NK-92 (cell line): ENCODE measurements around the gene GTF3A.

ENCODE experiments used
- DNase-seq: peaks from one replicate; lab custom pipeline; 2025; ENCODE audit not compliant: unreplicated experiment; lab: John Stamatoyannopoulos, UW

GTF3A gene

GRCh38 chr13:27404680-27405079, 19.7 kb upstream of the GTF3A start:
- no peak for DNase-seq

- DNase-seq: no peak
Observed at GRCh38 chr13:27405546-27406134, 18.8 kb upstream of the GTF3A start.

GRCh38 chr13:27406178-27406939, 18.1 kb upstream of the GTF3A start:
- DNase-seq: no peak

GRCh38 chr13:27408074-27408473, 16.3 kb upstream of the GTF3A start:
- no peak for DNase-seq

- no peak for DNase-seq
Observed at GRCh38 chr13:27409013-27409412, 15.4 kb upstream of the GTF3A start.

- no peak for DNase-seq
Observed at GRCh38 chr13:27411341-27411740, 13.1 kb upstream of the GTF3A start.

GRCh38 chr13:27415116-27415515, 9.3 kb upstream of the GTF3A start:
- no peak for DNase-seq

GRCh38 chr13:27419328-27419727, 5.1 kb upstream of the GTF3A start:
- no peak for DNase-seq

GRCh38 chr13:27421101-27421871, 3.1 kb upstream of the GTF3A start:
- DNase-seq: no peak

- DNase-seq: no peak
Observed at GRCh38 chr13:27423333-27423732, 1.1 kb upstream of the GTF3A start.

GRCh38 chr13:27425158-27425917, 919 bp downstream of the GTF3A start:
- no peak for DNase-seq

- no peak for DNase-seq
Observed at GRCh38 chr13:27425918-27426630, 1.7 kb downstream of the GTF3A start.

GRCh38 chr13:27427641-27428040, 3.2 kb downstream of the GTF3A start:
- no peak for DNase-seq

GRCh38 chr13:27428160-27428559, 3.7 kb downstream of the GTF3A start:
- DNase-seq: no peak

GRCh38 chr13:27432180-27432579, 7.8 kb downstream of the GTF3A start:
- no peak for DNase-seq

- DNase-seq: no peak
Observed at GRCh38 chr13:27432611-27433210, 8.3 kb downstream of the GTF3A start.

GRCh38 chr13:27437126-27437525, 12.7 kb downstream of the GTF3A start:
- no peak for DNase-seq

- DNase-seq: no peak
Observed at GRCh38 chr13:27440408-27440807, 16.0 kb downstream of the GTF3A start.

GRCh38 chr13:27442071-27442647, 17.7 kb downstream of the GTF3A start:
- no peak for DNase-seq

GRCh38 chr13:27442797-27443196, 18.4 kb downstream of the GTF3A start:
- no peak for DNase-seq
